Keratinocyte (primary cell): ENCODE data around the gene APLF. TPM values are rescaled to one million over a fixed set of nuclear protein-coding genes. Genes with fewer than 3 reads are reported as not detected.

Experiments
- DNase-seq: peaks from one replicate; pipeline ENCODE4 v3.0.0-alpha.2; 2011; ENCODE audit warnings: low read depth, missing footprints, low spot score
- FAIRE-seq: peaks from 2 replicates; lab custom pipeline; 2011; peaks lifted over from hg19 to GRCh38; lab: Jason Lieb, UNC
- H2AFZ ChIP-seq: 2 replicates; pipeline ENCODE4 v1.6.0; 2012; ENCODE audit warnings: low read length, control low read depth, inconsistent platforms; ENCODE audit not compliant: control insufficient read depth
- H3K27ac ChIP-seq: 2 replicates; pipeline ENCODE4 v1.5.1; 2011; ENCODE audit warnings: low read length; ENCODE audit not compliant: control insufficient read depth, insufficient read depth
- H3K27me3 ChIP-seq: 3 replicates; pipeline ENCODE4 v1.6.0; 2011; ENCODE audit warnings: low read length; ENCODE audit not compliant: control insufficient read depth, insufficient read depth; ENCODE audit errors: extremely low read depth
- H3K36me3 ChIP-seq, 2 experiments: 2 replicates in 1 of 2; 3 replicates in 1 of 2; pipeline ENCODE4 v1.5.1; 2011; ENCODE audit warnings: low read length in 2 of 2, mild to moderate bottlenecking in 1 of 2; ENCODE audit not compliant: control insufficient read depth in 2 of 2, insufficient read depth in 2 of 2; ENCODE audit errors: extremely low read depth in 1 of 2
- H3K4me1 ChIP-seq: 3 replicates; pipeline ENCODE4 v1.5.1; 2011; ENCODE audit warnings: low read length; ENCODE audit not compliant: control insufficient read depth, insufficient read depth; ENCODE audit errors: extremely low read depth
- H3K4me2 ChIP-seq: 3 replicates; pipeline ENCODE4 v1.6.0; 2011; ENCODE audit warnings: low read depth, low read length; ENCODE audit not compliant: control insufficient read depth, insufficient read depth; ENCODE audit errors: extremely low read depth
- H3K4me3 ChIP-seq, 3 experiments: fragments of 200-600 bp in 1 of 3; sonication (generic) in 1 of 3; 2 replicates in 2 of 3; 3 replicates in 1 of 3; pipeline ENCODE4 v1.5.1; 2011 to 2016; ENCODE audit warnings: low read length in 3 of 3, mild to moderate bottlenecking in 3 of 3, control low read depth in 2 of 3, inconsistent platforms in 1 of 3, low read depth in 1 of 3, mixed read lengths in 1 of 3, mixed run types in 1 of 3, moderate library complexity in 1 of 3; ENCODE audit not compliant: control insufficient read depth in 2 of 3, insufficient read depth in 2 of 3; ENCODE audit errors: extremely low read depth in 1 of 3
- H3K79me2 ChIP-seq: 2 replicates; pipeline ENCODE4 v1.6.0; 2012; ENCODE audit warnings: low read length; ENCODE audit not compliant: control insufficient read depth, insufficient read depth
- H3K9ac ChIP-seq: 3 replicates; pipeline ENCODE4 v1.6.0; 2011; ENCODE audit warnings: low read length; ENCODE audit not compliant: control insufficient read depth, insufficient read depth; ENCODE audit errors: extremely low read depth
- H3K9me1 ChIP-seq: 3 replicates; pipeline ENCODE4 v1.6.0; 2011; ENCODE audit warnings: low read length; ENCODE audit not compliant: control insufficient read depth, insufficient read depth; ENCODE audit errors: extremely low read depth
- H3K9me3 ChIP-seq: 2 replicates; pipeline ENCODE4 v1.5.1; 2012; ENCODE audit warnings: low read depth, low read length; ENCODE audit not compliant: control insufficient read depth
- H4K20me1 ChIP-seq: 3 replicates; pipeline ENCODE4 v1.6.0; 2011; ENCODE audit warnings: low read length; ENCODE audit not compliant: control insufficient read depth, insufficient read depth; ENCODE audit errors: extremely low read depth
- EZH2 ChIP-seq: IDR thresholded peaks from one replicate; pipeline ENCODE4 v1.6.1; 2012; ENCODE audit warnings: inconsistent platforms, mild to moderate bottlenecking, low read length, moderate library complexity
- dilution Hi-C: fragments of 300-500 bp; cut with MboI; formaldehyde crosslinking; loops from one replicate; pipeline ENCODE4 v1.7.0; 2020; ENCODE audit warnings: low sequenced_read_pairs; ENCODE audit not compliant: extremely low pct_ligation_motif_present
- polyA plus RNA-seq, 5 experiments: library from polyadenylated mRNA; depleted of rRNA in 3 of 5; stranded (reverse) in 3 of 5; stranded (forward) in 1 of 5; unstranded in 1 of 5; fragments of >200 nt; gene quantifications; 1 replicate in 1 of 5; 2 replicates in 3 of 5; 3 replicates in 1 of 5; pipeline versions ENCODE4 v1.2.1 to v1.2.3, GENCODE V29; 2011 to 2012; ENCODE audit warnings: missing spikeins in 2 of 5, low read depth in 1 of 5, low replicate concordance in 1 of 5
- TF ChIP-seq, protein P1 (sequence below), 3 experiments: IDR thresholded peaks in 1 of 3; conservative IDR thresholded peaks in 1 of 3; optimal IDR thresholded peaks in 1 of 3; 2 replicates in 2 of 3; 3 replicates in 1 of 3; pipeline versions ENCODE3 to v1.5.1; 2011; ENCODE audit warnings: low read length in 3 of 3, mild to moderate bottlenecking in 3 of 3, moderate library complexity in 2 of 3, control low read depth in 1 of 3, inconsistent platforms in 1 of 3; ENCODE audit not compliant: insufficient read depth in 2 of 3; ENCODE audit errors: extremely low read depth in 1 of 3

APLF gene
- polyA plus RNA-seq, 1 donor (not counting 4 experiments of a cell fraction or from before 2014, with no cell fraction given): 3.0 TPM

DNA sequence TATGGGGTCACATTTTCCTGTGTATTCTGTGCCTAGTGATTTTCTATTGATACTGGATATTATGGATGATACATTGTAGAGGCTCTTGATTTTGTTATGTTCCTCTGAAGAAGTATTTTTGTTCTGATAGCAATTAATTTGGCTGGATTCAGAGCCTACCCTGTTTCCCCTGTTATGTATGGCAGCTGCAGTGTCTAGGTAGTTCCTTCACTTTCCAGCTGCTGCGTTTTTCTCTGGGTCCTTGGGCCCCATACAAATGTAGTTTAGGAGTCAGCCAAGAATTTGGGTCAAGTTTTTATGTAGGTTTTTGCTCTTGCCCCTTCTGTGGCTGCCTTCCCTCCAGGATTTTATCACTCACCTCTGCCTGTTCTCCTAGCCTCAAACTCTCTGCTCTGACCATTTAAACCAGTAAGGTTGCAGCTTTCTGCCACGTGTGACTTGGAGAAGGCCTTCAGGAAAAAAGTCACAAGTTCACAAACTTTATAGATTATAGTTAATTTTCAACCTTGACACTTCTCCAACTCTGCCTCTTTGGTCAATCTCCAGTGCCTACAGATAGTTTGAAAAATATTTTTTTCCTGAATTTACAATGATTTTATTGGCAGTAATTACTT is 47.0 kb downstream of the APLF start:
- Histone ChIP-seq H3K27me3 (no peaks in the 10 kb centered on the region), H3K9me3 (no peaks in the 10 kb centered on the region), H3K9me1 (no peaks in the 10 kb centered on the region), H3K27ac (no peak overlapping the region), H3K4me3 (no peak overlapping the region), H4K20me1 (no peaks in the 10 kb centered on the region), H3K4me1 (no peaks in the 10 kb centered on the region), H3K4me2 (no peak overlapping the region), H3K36me3 (no peaks in the 10 kb centered on the region), H3K79me2 (no peaks in the 10 kb centered on the region), H2AFZ (no peak overlapping the region), H3K9ac (no peak overlapping the region)
- no peak for TF ChIP-seq EZH2
- TF ChIP-seq, protein P1, sequence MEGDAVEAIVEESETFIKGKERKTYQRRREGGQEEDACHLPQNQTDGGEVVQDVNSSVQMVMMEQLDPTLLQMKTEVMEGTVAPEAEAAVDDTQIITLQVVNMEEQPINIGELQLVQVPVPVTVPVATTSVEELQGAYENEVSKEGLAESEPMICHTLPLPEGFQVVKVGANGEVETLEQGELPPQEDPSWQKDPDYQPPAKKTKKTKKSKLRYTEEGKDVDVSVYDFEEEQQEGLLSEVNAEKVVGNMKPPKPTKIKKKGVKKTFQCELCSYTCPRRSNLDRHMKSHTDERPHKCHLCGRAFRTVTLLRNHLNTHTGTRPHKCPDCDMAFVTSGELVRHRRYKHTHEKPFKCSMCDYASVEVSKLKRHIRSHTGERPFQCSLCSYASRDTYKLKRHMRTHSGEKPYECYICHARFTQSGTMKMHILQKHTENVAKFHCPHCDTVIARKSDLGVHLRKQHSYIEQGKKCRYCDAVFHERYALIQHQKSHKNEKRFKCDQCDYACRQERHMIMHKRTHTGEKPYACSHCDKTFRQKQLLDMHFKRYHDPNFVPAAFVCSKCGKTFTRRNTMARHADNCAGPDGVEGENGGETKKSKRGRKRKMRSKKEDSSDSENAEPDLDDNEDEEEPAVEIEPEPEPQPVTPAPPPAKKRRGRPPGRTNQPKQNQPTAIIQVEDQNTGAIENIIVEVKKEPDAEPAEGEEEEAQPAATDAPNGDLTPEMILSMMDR (optimal IDR thresholded peaks at IDR 0.05 in 1 of 3, IDR thresholded peaks at IDR 0.05 in 1 of 3, conservative IDR thresholded peaks at IDR 0.05 in 1 of 3; ENCODE audit: extremely low read depth in 1 of 3, insufficient read depth in 2 of 3, low read length in 3 of 3): no peak
- FAIRE-seq (no peak), DNase-seq (no peak)
- dilution Hi-C loops: no loop called here

DNA sequence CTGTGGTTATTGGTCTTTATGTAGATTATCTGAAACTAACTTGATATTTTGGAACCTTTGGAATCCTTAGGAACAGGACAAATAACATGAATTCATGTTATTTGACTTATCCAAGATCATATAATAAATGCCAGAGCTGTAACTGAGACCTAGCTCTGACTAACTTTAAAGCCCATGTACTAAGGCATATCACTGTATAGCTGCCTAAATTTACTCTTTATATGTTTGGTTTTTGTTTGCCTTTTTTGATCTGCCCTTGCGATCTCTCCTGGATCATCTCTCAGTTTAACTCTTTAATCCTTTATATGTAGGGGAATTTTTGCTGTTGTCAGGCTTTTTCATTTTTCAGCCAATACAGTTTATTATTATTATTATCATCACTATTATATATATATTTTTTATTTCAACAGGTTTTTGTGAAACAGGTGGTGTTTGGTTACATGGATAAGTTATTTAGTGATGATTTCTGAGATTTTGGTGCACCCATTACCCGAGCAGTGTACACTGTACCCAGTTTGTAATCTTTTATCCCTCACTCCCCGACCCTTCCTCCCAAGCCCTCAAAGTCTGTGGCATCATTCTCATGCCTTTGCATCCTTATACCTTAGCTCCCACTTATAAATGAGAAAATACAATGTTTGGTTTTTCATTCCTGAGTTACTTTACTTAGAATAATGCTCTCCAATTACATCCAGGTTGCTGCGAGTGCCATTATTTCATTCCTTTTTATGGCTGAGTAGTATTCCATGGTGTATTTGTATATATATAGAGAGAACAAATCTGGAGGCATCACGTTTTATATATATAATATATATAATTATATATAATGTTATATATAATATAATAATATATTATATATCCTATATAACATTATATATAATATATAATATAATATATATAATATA is 48.9 kb downstream of the APLF start:
- H3K27me3 ChIP-seq: no peaks in the 10 kb centered on the region
- no peak overlapping the region for H3K4me3 ChIP-seq
- dilution Hi-C loops: no loop called here
- no peaks in the 10 kb centered on the region for H3K9me1 ChIP-seq
- FAIRE-seq (no peak), DNase-seq (no peak)
- H2AFZ ChIP-seq: no peak overlapping the region
- H3K4me2 ChIP-seq: no peak overlapping the region
- H4K20me1 ChIP-seq: no peaks in the 10 kb centered on the region
- H3K36me3 ChIP-seq: no peaks in the 10 kb centered on the region
- H3K9me3 ChIP-seq: no peaks in the 10 kb centered on the region
- H3K9ac ChIP-seq: no peak overlapping the region
- TF ChIP-seq EZH2: no peak
- TF ChIP-seq, protein P1 (optimal IDR thresholded peaks at IDR 0.05 in 1 of 3, IDR thresholded peaks at IDR 0.05 in 1 of 3, conservative IDR thresholded peaks at IDR 0.05 in 1 of 3; ENCODE audit: extremely low read depth in 1 of 3, insufficient read depth in 2 of 3, low read length in 3 of 3): no peak
- H3K27ac ChIP-seq: no peak overlapping the region
- no peaks in the 10 kb centered on the region for H3K4me1 ChIP-seq
- H3K79me2 ChIP-seq: no peaks in the 10 kb centered on the region
